AG04449 (cell line): Measurements from ENCODE around the gene GNLY.
A peak's percentile ranks its signal among the peaks of the same experiment; 100 is the strongest.

Experiments
- CTCF ChIA-PET: fragments of 350-600 bp; formaldehyde crosslinking; extraction: SDS; loops from one replicate; lab custom pipeline; 2021; ENCODE audit warnings: antibody characterized with exemption; lab: Yijun Ruan, JAX
- POLR2A ChIA-PET: fragments of 400-600, 350-600 bp; formaldehyde crosslinking; extraction: SDS; loops from one replicate; lab custom pipeline; 2020; ENCODE audit warnings: antibody characterized with exemption, inconsistent platforms; lab: Yijun Ruan, JAX
- DNase-seq: peaks from one replicate; pipeline ENCODE4 v3.0.0-alpha.2; 2010; ENCODE audit warnings: low read depth, low spot score
- H3K4me3 ChIP-seq: 2 replicates; pipeline ENCODE4 v1.5.1; 2011; ENCODE audit warnings: low read depth, mild to moderate bottlenecking, control low read depth, low read length
- CTCF ChIP-seq: IDR thresholded peaks from one replicate; pipeline ENCODE4 v1.5.1; 2011; ENCODE audit warnings: mild to moderate bottlenecking, moderate library complexity, low read length, control low read depth, inconsistent platforms; ENCODE audit not compliant: insufficient read depth; ENCODE audit errors: missing control alignments

GNLY gene

GRCh38 chr2:85674417-85674816 lies 19.7 kb upstream of the GNLY start:
- ChIA-PET CTCF (interaction anchor here (1.1 to 16.4 kb wide), 8 partner anchors 10 to 142 kb away, joined by 3 to 207 read pairs (median 6); partner anchors contain the start of gene GNLY), POLR2A (no interaction called here)
- H3K4me3 ChIP-seq, result no peak overlapping the region
- DNase-seq, result no peak
- TF ChIP-seq CTCF, result no peak

- no peak overlapping the region for H3K4me3 ChIP-seq
- DNase-seq, result no peak
- POLR2A ChIA-PET, result no interaction called here
- no peak for TF ChIP-seq CTCF
- CTCF ChIA-PET, result interaction anchor here (0.7 to 16.4 kb wide), 10 partner anchors 10 to 138 kb away, joined by 3 to 207 read pairs (median 6); partner anchors contain the start of gene GNLY
Measured at GRCh38 chr2:85675427-85675826, 18.7 kb upstream of the GNLY start.

- ChIA-PET CTCF (interaction anchor here (0.7 to 16.4 kb wide), 13 partner anchors 8 to 152 kb away, joined by 3 to 207 read pairs (median 4); partner anchors contain the start of gene SFTPB), POLR2A (no interaction called here)
- no peak for TF ChIP-seq CTCF
- DNase-seq, result no peak
- H3K4me3 ChIP-seq, result no peak overlapping the region
Measured at GRCh38 chr2:85675866-85676548, 18.2 kb upstream of the GNLY start.

GRCh38 chr2:85678377-85678776 lies 15.8 kb upstream of the GNLY start:
- CTCF ChIA-PET, result interaction anchor here (0.8 to 16.4 kb wide), 21 partner anchors 9 to 136 kb away, joined by 3 to 207 read pairs (median 8); partner anchors contain the start of genes GNLY and SFTPB
- POLR2A ChIA-PET, result no interaction called here
- H3K4me3 ChIP-seq, result no peak overlapping the region
- DNase-seq, result no peak
- TF ChIP-seq CTCF, result no peak

GRCh38 chr2:85678794-85679672 lies 15.1 kb upstream of the GNLY start:
- ChIA-PET CTCF (interaction anchor here (0.7 to 16.4 kb wide), 28 partner anchors 8 to 135 kb away, joined by 3 to 207 read pairs (median 6); partner anchors contain the start of genes GNLY and SFTPB), POLR2A (no interaction called here)
- no peak overlapping the region for H3K4me3 ChIP-seq
- no peak for DNase-seq
- peak; percentile 99 for TF ChIP-seq CTCF
